HL-60/S4 treated with retinoic acid at 250 ng/mL for 4 days and 3 days (cell line): ENCODE measurements around the gene AFG1L.

Experiments used
- in situ Hi-C: fragments of 300-500 bp; cut with MboI; formaldehyde crosslinking; loops from 2 replicates; pipeline ENCODE4 v1.7.0; 2022; ENCODE audit warnings: low sequenced_read_pairs

AFG1L gene

GRCh38 chr6:108568101-108568500 is 273.2 kb downstream of the AFG1L start:
- in situ Hi-C loops = no loop called here

- in situ Hi-C loops = no loop called here
These were observed 273.9 kb downstream of the AFG1L start for GRCh38 chr6:108568551-108569305.

GRCh38 chr6:108570517-108570916 is 275.7 kb downstream of the AFG1L start:
- in situ Hi-C loops = no loop called here

GRCh38 chr6:108574457-108575141 is 279.7 kb downstream of the AFG1L start:
- in situ Hi-C loops = no loop called here
